HFFc6 (cell line): Measurements from ENCODE around the gene BARX2. TPM values are rescaled to one million over a fixed set of nuclear protein-coding genes. Genes with fewer than 3 reads are reported as not detected.

ENCODE experiments used
- DNase-seq: peaks from one replicate; pipeline ENCODE4 v3.0.0-alpha.2; 2018
- H3K27ac Mint-ChIP-seq: 2 replicates; pipeline ENCODE4 v1.8.0; 2020; ENCODE audit warnings: mild to moderate bottlenecking, mixed read lengths
- H3K27me3 Mint-ChIP-seq: 2 replicates; pipeline ENCODE4 v1.8.0; 2021; ENCODE audit warnings: mild to moderate bottlenecking, moderate library complexity, mixed read lengths; ENCODE audit not compliant: insufficient read depth
- H3K36me3 Mint-ChIP-seq: 2 replicates; pipeline ENCODE4 v1.8.0; 2021; ENCODE audit warnings: low read depth, mixed read lengths
- H3K4me1 Mint-ChIP-seq: 2 replicates; pipeline ENCODE4 v1.8.0; 2020; ENCODE audit warnings: low read depth, mixed read lengths
- H3K4me3 Mint-ChIP-seq: 2 replicates; pipeline ENCODE4 v1.8.0; 2020; ENCODE audit warnings: mild to moderate bottlenecking, moderate library complexity, mixed read lengths
- H3K9me3 Mint-ChIP-seq: 2 replicates; pipeline ENCODE4 v1.8.0; 2020; ENCODE audit warnings: mild to moderate bottlenecking, mixed read lengths
- total RNA-seq, 6 experiments: library from RNA; stranded (reverse); fragmentation: NEBNext Ultra II Directional; extraction: Animal tissue kit (Norgen Biotek cat#: 25700); gene quantifications; 2 replicates in 1 of 6; 3 replicates in 5 of 6; pipeline ENCODE4 v1.2.3, GENCODE V29; 2021
- TF ChIP-seq, protein P1 (sequence below): fragments of 200-600 bp; sonication (generic); IDR thresholded peaks from 2 replicates; pipeline ENCODE4 v1.5.0; 2021; ENCODE audit warnings: antibody characterized with exemption, mild to moderate bottlenecking

BARX2 gene
- total RNA-seq, 6 experiments from 2014 or later, result not detected

DNA sequence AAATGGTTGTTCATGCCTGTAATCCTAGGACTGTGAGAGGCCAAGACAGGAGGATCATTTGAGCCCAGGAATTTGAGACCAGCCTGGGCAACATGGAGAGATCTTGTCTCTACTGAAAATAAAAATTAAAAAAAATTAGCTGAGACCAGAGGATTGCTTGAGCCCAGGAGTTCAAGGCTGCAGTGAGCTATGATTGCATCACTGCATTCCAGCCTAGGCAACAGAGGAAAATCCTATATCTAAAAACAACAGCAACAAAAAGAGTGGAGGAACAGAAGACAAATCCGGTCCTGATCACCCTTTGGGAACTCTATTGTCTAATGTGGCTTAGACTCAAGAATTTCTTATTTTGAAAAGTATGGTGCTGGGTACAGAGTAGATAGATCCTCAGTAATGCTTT lies 17.3 kb downstream of the BARX2 start:
- no peak for DNase-seq
- Mint-ChIP-seq H3K27me3 (peaks cover 38% of the 10 kb centered on the region), H3K27ac (no peak overlapping the region), H3K4me1 (no peaks in the 10 kb centered on the region), H3K9me3 (no peaks in the 10 kb centered on the region), H3K4me3 (no peak overlapping the region), H3K36me3 (no peaks in the 10 kb centered on the region)
- TF ChIP-seq, protein P1, sequence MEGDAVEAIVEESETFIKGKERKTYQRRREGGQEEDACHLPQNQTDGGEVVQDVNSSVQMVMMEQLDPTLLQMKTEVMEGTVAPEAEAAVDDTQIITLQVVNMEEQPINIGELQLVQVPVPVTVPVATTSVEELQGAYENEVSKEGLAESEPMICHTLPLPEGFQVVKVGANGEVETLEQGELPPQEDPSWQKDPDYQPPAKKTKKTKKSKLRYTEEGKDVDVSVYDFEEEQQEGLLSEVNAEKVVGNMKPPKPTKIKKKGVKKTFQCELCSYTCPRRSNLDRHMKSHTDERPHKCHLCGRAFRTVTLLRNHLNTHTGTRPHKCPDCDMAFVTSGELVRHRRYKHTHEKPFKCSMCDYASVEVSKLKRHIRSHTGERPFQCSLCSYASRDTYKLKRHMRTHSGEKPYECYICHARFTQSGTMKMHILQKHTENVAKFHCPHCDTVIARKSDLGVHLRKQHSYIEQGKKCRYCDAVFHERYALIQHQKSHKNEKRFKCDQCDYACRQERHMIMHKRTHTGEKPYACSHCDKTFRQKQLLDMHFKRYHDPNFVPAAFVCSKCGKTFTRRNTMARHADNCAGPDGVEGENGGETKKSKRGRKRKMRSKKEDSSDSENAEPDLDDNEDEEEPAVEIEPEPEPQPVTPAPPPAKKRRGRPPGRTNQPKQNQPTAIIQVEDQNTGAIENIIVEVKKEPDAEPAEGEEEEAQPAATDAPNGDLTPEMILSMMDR, result no peak

DNA sequence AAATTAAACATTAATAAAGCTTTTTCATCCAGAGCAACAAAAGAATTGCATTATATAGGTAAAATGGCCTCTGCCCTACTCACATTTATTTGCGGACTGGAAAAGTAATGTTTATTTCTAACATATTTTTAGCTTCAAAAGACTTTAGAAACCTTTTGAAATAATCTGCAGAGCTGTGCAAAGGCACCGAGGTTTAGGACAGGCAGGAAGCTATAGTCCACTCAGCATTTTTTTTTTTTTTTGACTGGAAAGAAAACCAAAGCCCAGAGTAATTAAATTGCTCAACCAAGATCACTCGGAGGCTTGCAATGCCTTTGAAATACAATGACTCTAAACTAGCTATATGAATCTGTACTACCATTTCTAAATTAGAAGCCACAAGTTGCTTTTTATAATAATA lies 19.1 kb downstream of the BARX2 start:
- no peak overlapping the region for H3K4me3 Mint-ChIP-seq
- TF ChIP-seq, protein P1, result no peak
- H3K36me3 Mint-ChIP-seq, result no peaks in the 10 kb centered on the region
- no peaks in the 10 kb centered on the region for H3K9me3 Mint-ChIP-seq
- DNase-seq, result no peak
- no peak overlapping the region for H3K27ac Mint-ChIP-seq
- peaks cover 41% of the 10 kb centered on the region for H3K27me3 Mint-ChIP-seq
- no peaks in the 10 kb centered on the region for H3K4me1 Mint-ChIP-seq

DNA sequence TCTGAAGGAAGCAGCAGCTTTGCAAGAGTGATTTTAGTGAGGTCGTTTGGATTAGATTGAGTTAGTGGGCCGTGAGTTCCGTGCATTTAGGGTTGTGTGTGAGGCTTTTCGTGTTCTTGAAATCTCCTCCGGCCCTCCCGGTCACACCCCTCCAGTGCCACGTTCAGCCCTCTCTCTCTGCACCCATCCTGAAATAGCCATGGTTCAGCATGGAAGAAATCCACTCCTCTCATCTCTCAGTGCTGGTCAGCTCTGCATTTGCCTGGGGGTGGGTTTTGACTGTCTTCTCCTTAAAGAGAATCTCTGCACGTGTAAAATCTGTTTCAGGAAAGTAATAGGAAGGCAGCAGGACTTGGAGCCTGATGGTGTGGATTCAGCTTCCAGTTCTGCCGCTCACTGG lies 19.8 kb downstream of the BARX2 start:
- H3K4me3 Mint-ChIP-seq, result no peak overlapping the region
- no peak for DNase-seq
- no peaks in the 10 kb centered on the region for H3K4me1 Mint-ChIP-seq
- H3K36me3 Mint-ChIP-seq, result no peaks in the 10 kb centered on the region
- H3K9me3 Mint-ChIP-seq, result no peaks in the 10 kb centered on the region
- TF ChIP-seq, protein P1, result no peak
- no peak overlapping the region for H3K27ac Mint-ChIP-seq
- H3K27me3 Mint-ChIP-seq, result peaks cover 35% of the 10 kb centered on the region

DNA sequence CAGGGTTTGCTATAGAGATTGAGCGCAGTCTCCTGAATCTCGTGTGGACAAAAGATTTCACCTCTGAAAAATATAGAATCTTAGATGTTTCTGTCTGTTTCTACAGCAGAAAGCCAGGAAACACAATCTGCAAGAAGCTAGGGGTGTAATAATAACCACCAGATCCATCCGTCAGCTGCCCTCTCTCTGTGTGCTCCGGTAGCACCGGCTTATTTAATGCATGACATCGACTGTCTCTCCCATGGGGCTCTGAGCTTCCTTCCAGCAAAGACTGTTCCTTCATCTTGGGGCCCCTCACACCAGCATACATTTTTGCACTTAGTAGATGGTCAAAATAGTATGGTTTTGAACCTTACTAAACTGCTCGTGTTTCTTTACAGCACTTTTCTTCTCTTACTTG lies 20.2 kb downstream of the BARX2 start:
- no peak for DNase-seq
- TF ChIP-seq, protein P1, result no peak
- Mint-ChIP-seq H3K4me1 (no peaks in the 10 kb centered on the region), H3K36me3 (no peaks in the 10 kb centered on the region), H3K27ac (no peak overlapping the region), H3K4me3 (no peak overlapping the region), H3K9me3 (no peaks in the 10 kb centered on the region), H3K27me3 (peaks cover 36% of the 10 kb centered on the region)

DNA sequence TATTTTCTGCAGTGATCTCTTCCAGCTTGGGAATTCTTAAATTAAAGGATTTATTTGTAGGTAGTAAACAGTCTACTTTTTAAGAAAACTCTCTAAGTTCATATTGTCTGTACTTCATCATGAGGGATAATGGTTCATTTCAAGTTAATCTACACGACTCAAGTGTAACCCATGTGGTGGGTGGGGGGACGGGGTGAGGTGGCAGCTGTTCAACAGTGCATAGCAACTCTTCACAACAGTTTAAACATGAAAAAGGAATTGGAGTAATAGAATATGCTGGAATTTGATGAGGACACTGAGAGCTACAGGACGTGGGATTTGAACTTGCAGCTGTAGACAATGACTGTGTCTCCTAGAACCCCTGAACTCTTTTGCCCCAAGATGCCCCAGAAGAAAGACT lies 20.8 kb downstream of the BARX2 start:
- no peaks in the 10 kb centered on the region for H3K4me1 Mint-ChIP-seq
- no peaks in the 10 kb centered on the region for H3K36me3 Mint-ChIP-seq
- H3K4me3 Mint-ChIP-seq, result no peak overlapping the region
- no peak overlapping the region for H3K27ac Mint-ChIP-seq
- peaks cover 33% of the 10 kb centered on the region for H3K27me3 Mint-ChIP-seq
- TF ChIP-seq, protein P1, result no peak
- DNase-seq, result no peak
- no peaks in the 10 kb centered on the region for H3K9me3 Mint-ChIP-seq
